ENCODE measurements around the gene CDK5RAP1. TPM values are rescaled to one million over a fixed set of nuclear protein-coding genes. Genes with fewer than 3 reads are reported as not detected.

Gene CDK5RAP1
- total and polyA plus RNA-seq, 2 experiments from 2014 or later, result 18.3 to 24.9 TPM

DNA sequence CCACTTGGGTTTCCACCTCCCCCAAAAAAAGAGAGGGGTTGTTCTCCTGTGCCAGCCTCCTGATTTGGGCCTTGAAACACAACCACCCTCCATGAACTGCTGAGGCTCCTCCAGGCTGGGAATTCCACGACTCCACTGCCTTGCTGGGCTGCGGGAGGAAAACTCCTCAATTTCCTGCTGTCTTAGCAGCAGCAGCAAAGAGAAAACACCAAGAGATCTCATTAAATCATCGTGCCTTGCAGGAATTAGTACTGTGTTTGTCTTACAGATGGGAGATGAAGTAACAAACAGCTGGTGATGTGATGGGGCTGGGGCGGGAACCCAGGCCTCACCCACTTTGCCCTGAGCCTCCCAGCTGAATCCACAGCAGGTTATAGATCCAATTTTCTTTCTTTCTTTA lies 89.3 kb downstream of the CDK5RAP1 start:
- TF ChIP-seq EZH2 (IDR thresholded peaks at IDR 0.05; ENCODE audit: insufficient read depth, poor library complexity, severe bottlenecking) (no peak), EZH2phosphoT487 (IDR thresholded peaks at IDR 0.05; ENCODE audit: insufficient read depth, low read depth) (no peak)
- WGBS, 2 experiments (ENCODE audit: low coverage in 1 of 2, low lambda C conversion rate in 2 of 2, missing lambda C conversion rate in 2 of 2), result 48 to 53% methylated on average over 4 of the region's 4 CpGs

DNA sequence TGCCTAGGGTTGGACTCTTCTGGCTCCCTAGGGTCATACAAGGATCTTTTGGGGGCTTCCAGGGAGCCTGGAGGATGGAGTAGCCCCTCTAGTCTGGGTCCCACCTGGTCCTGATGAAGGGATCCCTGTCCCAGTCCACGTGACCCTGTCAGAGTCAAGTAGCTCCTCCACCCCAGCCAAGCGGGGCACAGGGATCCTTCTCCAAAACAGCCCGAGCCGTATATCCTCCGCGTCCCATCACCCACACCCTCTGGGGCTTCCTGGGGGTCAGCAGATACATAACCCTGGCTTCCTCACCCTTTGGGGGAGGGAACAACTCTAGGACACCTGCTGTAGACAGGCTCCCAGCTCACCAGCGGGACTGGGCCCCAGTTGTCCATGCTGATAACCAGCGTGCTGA lies 90.3 kb downstream of the CDK5RAP1 start:
- WGBS, 2 experiments (ENCODE audit: low coverage in 1 of 2, low lambda C conversion rate in 2 of 2, missing lambda C conversion rate in 2 of 2), result 74 to 78% methylated on average over 8 of the region's 8 CpGs
- in situ Hi-C loops (cut with MboI), result no loop called here

More for the DNA sequence above, 89.3 kb downstream of the CDK5RAP1 start:
- Histone ChIP-seq H3K4me3 (no peak overlapping the region), H3K27me3 (replicated peaks; ENCODE audit: insufficient read depth) (peaks cover 10% of the 10 kb centered on the region; the same call in 1 of the 2 replicates), H2AFZ (no peak overlapping the region), H3K9me3 (ENCODE audit: low read depth) (no peaks in the 10 kb centered on the region), H3K27ac (no peak overlapping the region), H3K36me3 (ENCODE audit: low read depth) (no peaks in the 10 kb centered on the region), H3K79me2 (ENCODE audit: insufficient read depth) (no peaks in the 10 kb centered on the region), H3F3A (ENCODE audit: insufficient read depth) (no peaks in the 10 kb centered on the region), H4K20me1 (ENCODE audit: insufficient read depth) (no peaks in the 10 kb centered on the region), H3K4me1 (ENCODE audit: insufficient read depth) (no peaks in the 10 kb centered on the region), H3K4me2 (ENCODE audit: unreplicated experiment) (no peak overlapping the region), H3K9me2 (ENCODE audit: insufficient read depth) (no peaks in the 10 kb centered on the region), H3K9ac (no peak overlapping the region)
- in situ Hi-C loops (cut with MboI), result no loop called here
- no peak for DNase-seq

DNA sequence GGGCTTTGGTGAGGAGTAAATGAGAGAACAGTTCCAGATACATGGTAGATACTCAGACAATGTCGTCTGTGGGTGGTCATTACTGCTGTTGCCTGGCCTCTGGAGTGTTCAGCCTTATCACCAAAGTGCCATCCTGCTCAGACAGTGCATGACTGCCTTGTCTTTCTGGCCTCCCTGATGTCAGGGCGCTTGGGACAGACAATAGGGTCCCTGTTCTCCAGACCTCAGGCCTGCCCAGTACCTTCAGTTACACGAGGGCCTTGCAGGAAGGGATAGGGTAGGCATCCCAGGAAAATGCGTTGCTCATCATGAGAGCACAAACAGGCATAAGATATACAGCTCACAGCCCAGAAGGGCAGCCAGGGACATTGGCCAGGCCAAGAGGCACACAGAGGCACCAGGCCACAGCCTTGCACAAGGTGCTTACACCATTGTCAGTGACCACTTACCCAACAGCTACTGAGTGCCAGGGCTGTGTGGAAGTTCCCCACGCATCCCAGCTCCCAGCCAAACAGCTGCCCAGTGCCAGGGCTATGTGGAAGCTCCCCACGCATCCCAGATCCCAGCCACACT lies 90.9 kb downstream of the CDK5RAP1 start:
- H2AFZ ChIP-seq, result no peak overlapping the region
- TF ChIP-seq EZH2 (IDR thresholded peaks at IDR 0.05; ENCODE audit: insufficient read depth, poor library complexity, severe bottlenecking), result no peak
- TF ChIP-seq EZH2phosphoT487 (IDR thresholded peaks at IDR 0.05; ENCODE audit: insufficient read depth, low read depth), result no peak
- no peaks in the 10 kb centered on the region for H3K9me3 ChIP-seq (ENCODE audit: low read depth)
- in situ Hi-C loops (cut with MboI), result no loop called here
- no peaks in the 10 kb centered on the region for H3K4me1 ChIP-seq (ENCODE audit: insufficient read depth)
- H3K27me3 ChIP-seq (replicated peaks; ENCODE audit: insufficient read depth), result peaks cover 7% of the 10 kb centered on the region; the same call in 1 of the 2 replicates
- H3K36me3 ChIP-seq (ENCODE audit: low read depth), result no peaks in the 10 kb centered on the region
- H4K20me1 ChIP-seq (ENCODE audit: insufficient read depth), result no peaks in the 10 kb centered on the region
- no peaks in the 10 kb centered on the region for H3K9me2 ChIP-seq (ENCODE audit: insufficient read depth)
- no peak overlapping the region for H3K27ac ChIP-seq
- no peaks in the 10 kb centered on the region for H3F3A ChIP-seq (ENCODE audit: insufficient read depth)
- no peak overlapping the region for H3K4me3 ChIP-seq
- no peaks in the 10 kb centered on the region for H3K79me2 ChIP-seq (ENCODE audit: insufficient read depth)
- DNase-seq, result no peak
- WGBS, 2 experiments (ENCODE audit: low coverage in 1 of 2, low lambda C conversion rate in 2 of 2, missing lambda C conversion rate in 2 of 2), result 39 to 42% methylated on average over 6 of the region's 6 CpGs
- H3K4me2 ChIP-seq (ENCODE audit: unreplicated experiment), result no peak overlapping the region
- no peak overlapping the region for H3K9ac ChIP-seq

More for the DNA sequence above, 90.3 kb downstream of the CDK5RAP1 start:
- no peaks in the 10 kb centered on the region for H3K4me1 ChIP-seq (ENCODE audit: insufficient read depth)
- H3K27ac ChIP-seq, result no peak overlapping the region
- no peaks in the 10 kb centered on the region for H3K9me2 ChIP-seq (ENCODE audit: insufficient read depth)
- no peaks in the 10 kb centered on the region for H4K20me1 ChIP-seq (ENCODE audit: insufficient read depth)
- no peaks in the 10 kb centered on the region for H3K79me2 ChIP-seq (ENCODE audit: insufficient read depth)
- H3K27me3 ChIP-seq (replicated peaks; ENCODE audit: insufficient read depth), result peaks cover 7% of the 10 kb centered on the region; the same call in 1 of the 2 replicates
- no peak for TF ChIP-seq EZH2 (IDR thresholded peaks at IDR 0.05; ENCODE audit: insufficient read depth, poor library complexity, severe bottlenecking)
- no peak for TF ChIP-seq EZH2phosphoT487 (IDR thresholded peaks at IDR 0.05; ENCODE audit: insufficient read depth, low read depth)
- H3F3A ChIP-seq (ENCODE audit: insufficient read depth), result no peaks in the 10 kb centered on the region
- DNase-seq, result no peak
- no peak overlapping the region for H3K4me2 ChIP-seq (ENCODE audit: unreplicated experiment)
- no peak overlapping the region for H3K9ac ChIP-seq
- H3K4me3 ChIP-seq, result no peak overlapping the region
- no peak overlapping the region for H2AFZ ChIP-seq
- H3K36me3 ChIP-seq (ENCODE audit: low read depth), result no peaks in the 10 kb centered on the region
- no peaks in the 10 kb centered on the region for H3K9me3 ChIP-seq (ENCODE audit: low read depth)

DNA sequence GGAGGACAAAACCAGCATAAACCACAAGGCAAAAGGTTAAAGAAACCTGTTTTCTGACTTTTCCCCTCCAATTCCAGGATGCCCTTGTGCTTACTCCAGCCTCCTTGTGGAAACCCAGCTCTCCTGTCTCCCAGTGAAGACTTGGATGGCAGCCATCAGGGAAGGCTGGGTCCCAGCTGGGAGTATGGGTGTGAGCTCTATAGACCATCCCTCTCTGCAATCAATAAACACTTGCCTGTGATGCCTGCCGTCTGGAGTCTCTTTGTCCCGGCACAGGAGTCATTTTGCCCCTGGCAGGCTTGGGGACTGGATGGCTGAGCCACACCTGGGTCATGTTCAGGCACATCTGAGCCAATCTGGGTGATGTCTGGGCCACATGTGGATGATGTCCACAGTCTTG lies 91.7 kb downstream of the CDK5RAP1 start:
- WGBS, 2 experiments (ENCODE audit: low coverage in 1 of 2, low lambda C conversion rate in 2 of 2, missing lambda C conversion rate in 2 of 2), result 3 to 6% methylated on average over 2 of the region's 2 CpGs
- in situ Hi-C loops (cut with MboI), result no loop called here
- no peaks in the 10 kb centered on the region for H4K20me1 ChIP-seq (ENCODE audit: insufficient read depth)
- H3F3A ChIP-seq (ENCODE audit: insufficient read depth), result no peaks in the 10 kb centered on the region
- H3K9ac ChIP-seq, result no peak overlapping the region
- H3K4me3 ChIP-seq, result no peak overlapping the region
- no peaks in the 10 kb centered on the region for H3K4me1 ChIP-seq (ENCODE audit: insufficient read depth)
- no peak overlapping the region for H3K27ac ChIP-seq
- H2AFZ ChIP-seq, result no peak overlapping the region
- no peaks in the 10 kb centered on the region for H3K79me2 ChIP-seq (ENCODE audit: insufficient read depth)
- no peaks in the 10 kb centered on the region for H3K9me3 ChIP-seq (ENCODE audit: low read depth)
- H3K36me3 ChIP-seq (ENCODE audit: low read depth), result no peaks in the 10 kb centered on the region
- H3K27me3 ChIP-seq (replicated peaks; ENCODE audit: insufficient read depth), result peaks cover 7% of the 10 kb centered on the region; the same call in 1 of the 2 replicates
- TF ChIP-seq EZH2phosphoT487 (IDR thresholded peaks at IDR 0.05; ENCODE audit: insufficient read depth, low read depth), result no peak
- no peak for TF ChIP-seq EZH2 (IDR thresholded peaks at IDR 0.05; ENCODE audit: insufficient read depth, poor library complexity, severe bottlenecking)
- DNase-seq, result no peak
- H3K4me2 ChIP-seq (ENCODE audit: unreplicated experiment), result no peak overlapping the region
- H3K9me2 ChIP-seq (ENCODE audit: insufficient read depth), result no peaks in the 10 kb centered on the region

Other genes with a start within 250 kb of the CDK5RAP1 start
- not detected in 2 replicates for gene BPIFA2, start 233.4 kb downstream of the CDK5RAP1 start, total RNA-seq (2014; rRNA removed; shearing (Covaris generic))
- not detected in 2 replicates for gene BPIFA2, start 233.4 kb downstream of the CDK5RAP1 start, polyA plus RNA-seq (2016; fragmentation: Nextera tagmentation; extraction: Ambion mirVana)
- not detected in 2 replicates for gene BPIFA3, start 184.2 kb downstream of the CDK5RAP1 start, total RNA-seq (2014; rRNA removed; shearing (Covaris generic))
- gene BPIFA3, start 184.2 kb downstream of the CDK5RAP1 start, polyA plus RNA-seq (2016; fragmentation: Nextera tagmentation; extraction: Ambion mirVana), result not detected in 2 replicates
- not detected in 2 replicates for gene BPIFA1, start 165.5 kb downstream of the CDK5RAP1 start, total RNA-seq (2014; rRNA removed; shearing (Covaris generic))
- not detected in 2 replicates for gene BPIFA1, start 165.5 kb downstream of the CDK5RAP1 start, polyA plus RNA-seq (2016; fragmentation: Nextera tagmentation; extraction: Ambion mirVana)
- gene BPIFB1, start 118.3 kb downstream of the CDK5RAP1 start, total RNA-seq (2014; rRNA removed; shearing (Covaris generic)), result not detected in 2 replicates
- not detected in 2 replicates for gene BPIFB1, start 118.3 kb downstream of the CDK5RAP1 start, polyA plus RNA-seq (2016; fragmentation: Nextera tagmentation; extraction: Ambion mirVana)
- gene SNTA1, start 42.2 kb upstream of the CDK5RAP1 start, total RNA-seq (2014; rRNA removed; shearing (Covaris generic)), result 24.2 and 24.5 TPM in 2 replicates
- gene SNTA1, start 42.2 kb upstream of the CDK5RAP1 start, polyA plus RNA-seq (2016; fragmentation: Nextera tagmentation; extraction: Ambion mirVana), result 10.2 and 11.2 TPM in 2 replicates
- gene CBFA2T2, start 88.6 kb upstream of the CDK5RAP1 start, total RNA-seq (2014; rRNA removed; shearing (Covaris generic)), result 5.3 and 8.6 TPM in 2 replicates
- 8.4 and 8.7 TPM in 2 replicates for gene CBFA2T2, start 88.6 kb upstream of the CDK5RAP1 start, polyA plus RNA-seq (2016; fragmentation: Nextera tagmentation; extraction: Ambion mirVana)

All from GM23248 (cell line).